Breast epithelium (tissue), 4 donors: Measurements from ENCODE around the gene CHCHD10. TPM values are rescaled to one million over a fixed set of nuclear protein-coding genes. Genes with fewer than 3 reads are reported as not detected.

ENCODE experiments used
- DNase-seq, 2 donors: peaks; one replicate each; pipeline ENCODE4 v3.0.0-alpha.2; 2019; ENCODE audit warnings: low spot score in 2 of 2
- H3K27ac ChIP-seq, 2 donors: fragments of 200-600 bp; sonication (generic) in 1 of 2; one replicate each; pipeline ENCODE4 v1.5.1; 2016 to 2019; ENCODE audit warnings: mild to moderate bottlenecking in 1 of 2
- H3K27me3 ChIP-seq, 2 donors: fragments of 200-600 bp; sonication (generic) in 1 of 2; one replicate each; pipeline versions ENCODE4 v1.5.1 to v1.6.0; 2017 to 2019; ENCODE audit warnings: control low read depth in 1 of 2, mild to moderate bottlenecking in 1 of 2
- H3K36me3 ChIP-seq: fragments of 200-600 bp; one replicate; pipeline ENCODE4 v1.5.1; 2019
- H3K4me1 ChIP-seq, 2 donors: fragments of 200-600 bp; sonication (generic); one replicate each; pipeline ENCODE4 v1.5.1; 2016 to 2019; ENCODE audit warnings: control low read depth in 1 of 2
- H3K4me3 ChIP-seq, 3 donors: fragments of 200-600 bp; sonication (generic); 1 replicate in 2 of 3; 2 replicates in 1 of 3; pipeline ENCODE4 v1.5.1; 2016 to 2019; ENCODE audit warnings: mild to moderate bottlenecking in 3 of 3, moderate library complexity in 2 of 3
- H3K9me3 ChIP-seq, 2 donors: fragments of 200-600 bp; sonication (generic) in 1 of 2; one replicate each; pipeline ENCODE4 v1.5.1; 2016 to 2019; ENCODE audit warnings: control low read depth in 1 of 2
- CTCF ChIP-seq, 3 donors: fragments of 450-650 bp; IDR thresholded peaks; one replicate each; pipeline ENCODE4 v1.5.1; 2016 to 2017; ENCODE audit warnings: antibody characterized with exemption in 3 of 3, mild to moderate bottlenecking in 3 of 3, moderate library complexity in 3 of 3
- POLR2A ChIP-seq: fragments of 450-650 bp; IDR thresholded peaks from one replicate; pipeline ENCODE4 v1.6.1; 2016; ENCODE audit warnings: antibody characterized with exemption, mild to moderate bottlenecking, moderate library complexity
- POLR2AphosphoS5 ChIP-seq, 3 donors: sonication (generic); formaldehyde crosslinking; IDR thresholded peaks; one replicate each; pipeline ENCODE4 v1.6.1; 2017; ENCODE audit warnings: antibody characterized with exemption in 3 of 3
- intact Hi-C: fragments of 100-400 bp; cut with DNase I; formaldehyde crosslinking; loops from one replicate; pipeline ENCODE4 v1.15.1; 2023; ENCODE audit warnings: low total_unique reads
- total RNA-seq, 3 donors: library from RNA; depleted of rRNA; stranded (reverse); fragments of >200 nt; gene quantifications; one replicate each; pipeline ENCODE4 v1.1.0, GENCODE V29; 2016

Gene CHCHD10
- total RNA-seq, 3 donors from 2014 or later = 5.6 to 22.8 (median 21.4) TPM

DNA sequence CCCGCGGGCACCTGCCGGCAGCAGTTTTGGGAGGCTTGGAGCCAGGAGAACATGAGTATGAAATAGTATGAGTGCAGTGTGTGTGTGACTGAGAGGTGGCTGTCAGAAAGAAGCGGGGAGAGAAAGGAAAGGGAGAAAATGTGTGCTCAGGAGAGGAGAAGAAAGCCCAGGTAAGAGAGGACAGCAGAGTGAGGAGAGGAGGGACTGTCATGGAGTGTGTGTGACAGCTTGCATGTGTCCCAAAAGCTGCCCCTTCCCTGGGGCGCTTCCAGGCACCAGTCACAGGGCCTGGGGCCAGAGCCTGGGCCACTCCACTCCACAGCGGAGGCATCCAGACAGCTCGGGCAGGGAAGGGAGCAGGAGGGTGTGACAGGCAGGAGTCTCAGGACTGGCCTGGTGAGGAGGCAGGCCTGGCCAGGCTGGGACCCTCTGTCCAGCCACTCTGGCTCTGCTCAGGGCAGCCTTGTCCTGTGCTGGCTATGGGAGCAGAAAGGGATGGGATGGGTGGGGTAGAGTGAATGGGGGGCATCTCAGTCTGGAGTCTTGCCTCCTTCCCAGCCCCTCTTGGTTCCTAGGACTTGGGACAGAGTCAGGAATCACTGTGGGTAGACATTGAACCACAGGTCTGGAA, 5.8 kb upstream of the CHCHD10 start:
- H3K4me3 ChIP-seq = peak overlapping the region in 2 of 3 donors; percentile 57 to 83
- no peak for DNase-seq
- H3K27ac ChIP-seq = no peak overlapping the region
- H3K4me1 ChIP-seq = peaks cover 0 to 6% of the 10 kb centered on the region in 2 donors
- no peaks in the 10 kb centered on the region for H3K36me3 ChIP-seq
- no peaks in the 10 kb centered on the region for H3K27me3 ChIP-seq
- H3K9me3 ChIP-seq = no peaks in the 10 kb centered on the region
- intact Hi-C loops = loop anchor here (10.0 kb wide), 1 partner anchor 61 kb away; the partner anchor contains the start of gene DERL3
- TF ChIP-seq CTCF (IDR thresholded peaks at IDR 0.05) (no peak), POLR2AphosphoS5 (IDR thresholded peaks at IDR 0.05) (no peak), POLR2A (no peak)

DNA sequence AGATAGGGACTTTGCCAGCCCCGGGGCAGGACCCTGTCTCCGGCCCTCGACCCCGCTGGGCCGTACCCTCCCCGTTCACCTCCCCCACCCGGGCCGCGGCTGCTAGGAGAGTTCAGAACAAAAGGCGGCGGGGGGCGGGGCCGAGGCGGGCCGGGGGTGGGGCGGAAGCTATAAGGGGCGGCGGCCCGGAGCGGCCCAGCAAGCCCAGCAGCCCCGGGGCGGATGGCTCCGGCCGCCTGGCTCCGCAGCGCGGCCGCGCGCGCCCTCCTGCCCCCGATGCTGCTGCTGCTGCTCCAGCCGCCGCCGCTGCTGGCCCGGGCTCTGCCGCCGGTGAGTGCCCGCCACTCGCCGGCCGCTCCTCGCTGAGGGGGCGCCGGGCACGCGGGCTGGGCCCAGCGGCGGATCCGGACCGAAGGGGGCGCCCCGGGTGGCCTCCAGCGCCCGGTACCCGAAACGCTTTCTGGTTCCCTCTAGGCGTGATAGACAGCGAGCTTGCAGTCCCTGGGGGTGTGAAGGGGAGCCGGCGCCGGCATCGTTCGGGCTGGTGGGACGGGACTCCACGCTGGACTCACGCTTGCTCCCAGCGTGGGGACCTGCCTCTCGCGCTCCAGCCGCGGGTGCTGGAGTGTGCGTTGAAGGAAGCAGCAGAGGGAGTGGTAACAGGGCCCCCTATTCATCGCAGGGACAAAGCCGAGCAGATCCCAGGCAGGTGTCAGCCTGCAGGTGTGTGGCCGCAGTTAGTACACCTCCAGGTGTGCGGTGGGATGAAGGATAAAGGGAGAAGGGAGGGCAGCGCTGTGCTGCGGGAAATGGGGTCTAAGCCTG, 5.1 kb upstream of the CHCHD10 start, which contains the start of gene MMP11:
TSS of gene MMP11 (plus strand) at position 201 of the 825 bp plus-strand sequence. CDS start at position 223, 22 bp downstream.
- H3K9me3 ChIP-seq = no peaks in the 10 kb centered on the region
- H3K27me3 ChIP-seq = no peaks in the 10 kb centered on the region
- peaks cover 0 to 6% of the 10 kb centered on the region in 2 donors for H3K4me1 ChIP-seq
- H3K4me3 ChIP-seq = peak within 1 kb of the TSS; percentile 43 to 83 (median 57)
- H3K36me3 ChIP-seq = no peaks in the 10 kb centered on the region
- intact Hi-C loops = loop anchor here (10.0 kb wide), 1 partner anchor 62 kb away; the partner anchor contains the start of gene DERL3
- TF ChIP-seq CTCF (IDR thresholded peaks at IDR 0.05) (no peak), POLR2AphosphoS5 (IDR thresholded peaks at IDR 0.05) (no peak), POLR2A (no peak)
- no peak for DNase-seq
- peak within 1 kb of the TSS in 1 of 2 donors; percentile 48 for H3K27ac ChIP-seq

DNA sequence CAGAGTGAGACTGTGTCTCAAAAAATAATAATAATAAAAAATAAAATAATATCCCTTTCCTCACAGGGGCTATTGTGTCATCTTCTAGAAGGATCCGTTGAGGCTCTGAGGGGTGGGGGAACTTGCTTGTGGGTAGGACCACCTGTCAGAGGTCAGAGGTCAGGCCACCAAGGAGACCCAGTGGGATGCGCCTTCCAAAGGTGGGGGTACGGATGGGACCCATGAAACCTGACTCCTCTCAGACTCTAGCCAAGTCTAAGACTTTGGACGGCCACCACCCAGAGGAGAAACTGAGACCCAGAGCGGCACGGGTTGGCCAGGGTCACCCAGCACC, 4.5 kb upstream of the CHCHD10 start:
- H3K27ac ChIP-seq = peak overlapping the region in 1 of 2 donors; percentile 48

GRCh38 chr22:23769321-23769965, 1.7 kb upstream of the CHCHD10 start:
- no peaks in the 10 kb centered on the region for H3K9me3 ChIP-seq
- H3K27me3 ChIP-seq = no peaks in the 10 kb centered on the region
- H3K4me3 ChIP-seq = no peak overlapping the region
- no peak overlapping the region for H3K27ac ChIP-seq
- TF ChIP-seq CTCF (IDR thresholded peaks at IDR 0.05) = no peak
- TF ChIP-seq POLR2A = no peak
- intact Hi-C loops = loop anchor here (5.0 kb wide), 1 partner anchor 83 kb away; no protein-coding TSS in a partner anchor
- H3K4me1 ChIP-seq = peaks cover 5 to 6% of the 10 kb centered on the region in 2 donors
- H3K36me3 ChIP-seq = no peaks in the 10 kb centered on the region
- no peak for DNase-seq

More for the DNA sequence above, 4.5 kb upstream of the CHCHD10 start:
- Histone ChIP-seq H3K36me3 (no peaks in the 10 kb centered on the region), H3K9me3 (no peaks in the 10 kb centered on the region), H3K4me1 (peaks cover under 1 to 6% of the 10 kb centered on the region in 2 donors), H3K4me3 (peak overlapping the region; percentile 43 to 83 (median 57)), H3K27me3 (no peaks in the 10 kb centered on the region)
- no peak for TF ChIP-seq POLR2A
- no peak for TF ChIP-seq CTCF (IDR thresholded peaks at IDR 0.05)
- TF ChIP-seq POLR2AphosphoS5 (IDR thresholded peaks at IDR 0.05) = no peak
- intact Hi-C loops = loop anchor here (10.0 kb wide), 1 partner anchor 63 kb away; the partner anchor contains the start of gene DERL3
- no peak for DNase-seq
